A549 treated with CpdA at 1 μM for 4 hours (cell line): ENCODE results near the gene DCST1. TPM values are rescaled to one million over a fixed set of nuclear protein-coding genes. Genes with fewer than 3 reads are reported as not detected.

Experiments used
- total RNA-seq: library from RNA; stranded (reverse); fragments of 200-300 nt; extraction: Qiagen RNA extraction; gene quantifications from 5 replicates; pipeline ENCODE4 v1.2.3, GENCODE V29; 2022; ENCODE audit warnings: low read depth

DCST1 gene
- total RNA-seq = 0.02 TPM in 1 of 5 replicates, not detected in the others

DNA sequence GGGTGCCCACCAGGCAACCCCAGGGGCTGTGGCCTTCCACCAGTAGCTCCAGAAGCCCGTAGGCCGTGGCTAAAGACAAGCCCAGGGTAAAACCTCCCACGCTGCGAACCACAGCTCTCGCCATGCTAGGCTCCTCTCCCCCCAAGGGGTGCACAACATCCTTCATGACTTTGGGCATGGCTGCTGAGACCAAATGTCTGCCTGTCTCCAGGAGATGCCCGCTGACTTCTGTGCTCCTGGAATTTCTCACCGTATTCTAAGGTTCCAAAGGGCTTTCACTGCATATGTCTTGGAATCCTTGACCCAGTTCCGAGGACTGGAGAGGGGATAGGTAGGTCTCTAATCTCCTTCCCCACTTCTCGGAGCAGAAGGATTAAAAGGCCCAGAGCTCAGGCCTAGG lies at the start of gene DCST1, which contains the start of gene DCST2:
TSS of gene DCST1 (plus strand) at position 301 of the 400 bp plus-strand sequence. CDS start 213 bp downstream, outside the sequence.
TSS of gene DCST2 (minus strand) at position 258 of the 400 bp plus-strand sequence. CDS start at position 178, 80 bp downstream.

GRCh38 chr1:154993572-154994268 lies 39.9 kb upstream of the DCST1 start, which contains the start of gene LENEP:
Gene LENEP, plus strand, starts transcription at chr1:154993586. Its CDS starts 22 bp downstream, at chr1:154993608.

DNA sequence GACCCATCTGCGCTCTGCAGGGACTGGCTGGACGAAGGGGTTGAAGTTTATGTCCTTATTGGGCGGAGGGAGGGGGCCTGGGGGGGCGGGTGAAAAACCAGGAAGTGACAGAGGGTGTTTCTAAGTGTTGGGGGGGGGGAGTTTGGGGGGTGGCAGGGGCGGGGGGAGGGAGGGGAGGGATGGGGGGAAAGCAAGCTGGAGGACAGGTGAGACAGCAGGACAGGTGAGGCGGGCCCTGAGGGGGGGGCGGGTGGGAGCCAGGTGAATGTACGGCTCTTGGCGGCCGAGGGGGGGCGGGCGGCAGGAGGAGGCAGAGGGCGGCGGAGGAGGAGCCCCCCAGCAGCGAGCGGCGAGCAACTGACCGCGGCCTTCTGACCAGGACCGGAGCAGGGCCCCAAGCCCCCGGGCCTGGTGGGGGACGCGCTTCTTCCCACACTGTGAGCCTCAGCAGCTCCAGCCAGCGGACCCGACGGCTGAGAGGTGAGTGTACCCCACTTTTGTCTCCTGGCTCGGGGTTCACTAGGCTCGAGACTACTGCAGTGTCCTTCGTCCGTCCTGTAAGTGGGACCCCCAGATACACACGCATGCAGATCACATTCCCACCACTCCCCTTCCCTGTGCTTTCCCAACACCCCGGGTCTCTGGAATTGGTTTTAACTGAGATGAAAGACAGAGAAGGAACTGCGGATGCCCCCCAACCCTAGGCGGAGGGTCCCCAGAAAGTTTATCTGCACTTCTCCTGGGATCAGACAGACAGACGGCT lies 31.0 kb upstream of the DCST1 start, which contains the start of gene ZBTB7B:
TSS of gene ZBTB7B (plus strand) at position 339 of the 763 bp plus-strand sequence. CDS start 11,859 bp downstream, outside the sequence.

GRCh38 chr1:155050560-155051341 lies 17.1 kb downstream of the DCST1 start, which contains the start of gene ADAM15:
Gene ADAM15, plus strand, starts transcription at chr1:155051316. Its CDS starts 71 bp downstream, at chr1:155051387.

GRCh38 chr1:155063550-155064110 lies 30.0 kb downstream of the DCST1 start, which contains the start of gene EFNA4:
Gene EFNA4, plus strand, starts transcription at chr1:155063740. Its CDS starts 84 bp downstream, at chr1:155063824.

GRCh38 chr1:155078469-155079209 lies 45.0 kb downstream of the DCST1 start, which contains the start of gene EFNA3:
Gene EFNA3, plus strand, starts transcription at chr1:155078837. Its CDS starts 105 bp downstream, at chr1:155078942.

Other genes starting within 250 kb of the DCST1 start
- gene KCNN3, start 163.5 kb upstream of the DCST1 start, total RNA-seq = 0.05 to 0.07 TPM (median 0.05 TPM) in 3 of 5 replicates, not detected in the others
- gene PMVK, start 97.1 kb upstream of the DCST1 start, total RNA-seq = 38.2 to 44.2 TPM (median 41.9 TPM) in 5 replicates
- 12.4 to 16.4 TPM (median 15.2 TPM) in 5 replicates for gene PBXIP1, start 77.7 kb upstream of the DCST1 start, total RNA-seq
- gene PYGO2, start 72.0 kb upstream of the DCST1 start, total RNA-seq = 19.2 to 24.9 TPM (median 22.4 TPM) in 5 replicates
- gene SHC1, start 63.1 kb upstream of the DCST1 start, total RNA-seq = 128 to 148 TPM (median 144 TPM) in 5 replicates
- 314 to 378 TPM (median 356 TPM) in 5 replicates for gene CKS1B, start 59.1 kb upstream of the DCST1 start, total RNA-seq
- 38.6 to 46.1 TPM (median 42.8 TPM) in 5 replicates for gene FLAD1, start 50.5 kb upstream of the DCST1 start, total RNA-seq
- not detected in 5 replicates for gene LENEP, start 40.2 kb upstream of the DCST1 start, total RNA-seq
- gene ZBTB7B, start 31.0 kb upstream of the DCST1 start, total RNA-seq = 16.3 to 24.6 TPM (median 22.0 TPM) in 5 replicates
- gene DCST2, start within 50 bp of the DCST1 start, total RNA-seq = 0.32 to 0.79 TPM (median 0.43 TPM) in 4 of 5 replicates, not detected in the other
- gene ADAM15, start 17.5 kb downstream of the DCST1 start, total RNA-seq = 53.3 to 78.1 TPM (median 69.5 TPM) in 5 replicates
- 7.0 to 10.0 TPM (median 8.4 TPM) in 5 replicates for gene EFNA4, start 29.9 kb downstream of the DCST1 start, total RNA-seq
- gene EFNA3, start 45.0 kb downstream of the DCST1 start, total RNA-seq = 2.3 to 5.0 TPM (median 4.7 TPM) in 5 replicates
- gene EFNA1, start 94.1 kb downstream of the DCST1 start, total RNA-seq = 35.9 to 42.4 TPM (median 36.7 TPM) in 5 replicates
- gene SLC50A1, start 102.0 kb downstream of the DCST1 start, total RNA-seq = 32.2 to 36.2 TPM (median 34.4 TPM) in 5 replicates
- gene DPM3, start 106.7 kb downstream of the DCST1 start, total RNA-seq = 63.4 to 108 TPM (median 93.8 TPM) in 5 replicates
- 200 to 262 TPM (median 243 TPM) in 5 replicates for gene KRTCAP2, start 139.5 kb downstream of the DCST1 start, total RNA-seq
- gene TRIM46, start 140.0 kb downstream of the DCST1 start, total RNA-seq = 1.2 to 1.6 TPM (median 1.5 TPM) in 5 replicates
- 7.8 to 10.1 TPM (median 9.5 TPM) in 5 replicates for gene THBS3, start 174.1 kb downstream of the DCST1 start, total RNA-seq
- gene MTX1, start 174.9 kb downstream of the DCST1 start, total RNA-seq = 66.1 to 77.7 TPM (median 70.8 TPM) in 5 replicates
- 25.8 to 40.1 TPM (median 36.2 TPM) in 5 replicates for gene ENTREP3, start 221.7 kb downstream of the DCST1 start, total RNA-seq
- 91.8 to 138 TPM (median 132 TPM) in 5 replicates for gene SCAMP3, start 228.5 kb downstream of the DCST1 start, total RNA-seq
- gene CLK2, start 239.7 kb downstream of the DCST1 start, total RNA-seq = 21.7 to 30.7 TPM (median 27.5 TPM) in 5 replicates
- 2.9 to 5.8 TPM (median 4.5 TPM) in 5 replicates for gene HCN3, start 243.6 kb downstream of the DCST1 start, total RNA-seq